Measurements from ENCODE around the gene PLCB3. TPM values are rescaled to one million over a fixed set of nuclear protein-coding genes. Genes with fewer than 3 reads are reported as not detected.

PLCB3 gene
- total and polyA plus RNA-seq, 2 donors (not counting 3 experiments of a cell fraction or from before 2014, with no cell fraction given), result 32.3 to 61.1 TPM

DNA sequence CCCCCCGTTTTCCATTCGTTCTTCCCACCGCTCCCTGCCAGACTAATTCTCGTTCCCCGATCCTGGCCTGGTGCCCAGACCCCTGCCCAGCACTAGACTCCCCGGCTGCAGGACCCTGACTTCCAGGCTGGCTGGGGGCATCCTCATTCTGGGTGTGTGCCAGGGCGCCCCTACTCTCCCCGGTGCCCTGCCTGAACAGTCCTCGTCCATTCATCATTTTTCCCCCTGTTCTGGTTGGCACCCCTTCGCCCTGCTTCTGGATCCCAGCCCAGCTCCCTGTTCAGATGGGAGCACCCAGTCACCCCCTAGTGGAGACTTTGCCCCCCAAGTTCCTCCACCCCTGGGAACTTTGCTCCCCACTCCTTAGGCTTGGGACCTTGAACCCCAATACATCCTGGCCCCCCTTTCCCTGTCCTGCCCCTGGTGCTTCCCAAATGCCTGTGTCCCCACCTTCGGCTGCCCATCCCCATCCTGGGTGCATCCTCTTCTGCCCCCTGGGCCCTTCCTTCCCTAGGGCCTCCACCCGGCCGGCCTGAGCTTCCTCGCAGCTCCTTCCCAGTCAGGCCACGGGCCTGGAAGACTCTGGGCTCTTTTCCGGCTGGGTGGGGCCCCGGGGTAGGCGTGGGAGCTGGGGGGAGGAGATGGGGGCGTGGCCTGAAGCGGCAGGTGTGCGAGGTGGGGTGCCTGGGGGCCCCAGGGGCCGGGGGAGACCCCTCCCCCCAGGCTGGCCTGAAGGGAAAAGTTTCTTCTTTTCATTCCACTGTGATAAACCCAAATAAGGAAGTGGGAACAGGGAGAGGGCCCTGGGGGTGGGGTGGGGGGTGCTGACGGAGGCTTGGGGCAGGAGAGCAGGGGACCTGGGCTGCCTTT is 908 bp downstream of the PLCB3 start:
- Histone ChIP-seq H3K27me3 (ENCODE audit: control insufficient read depth in 2 of 2, insufficient read depth in 2 of 2, low read length in 2 of 2) (no peaks in the 10 kb centered on the region), H3K9me1 (replicated peaks; ENCODE audit: control insufficient read depth, extremely low read depth, insufficient read depth, low read length) (no peaks in the 10 kb centered on the region), H3K4me3 (replicated peaks in 1 of 3; ENCODE audit: insufficient read depth in 1 of 3, low read depth in 1 of 3, low read length in 3 of 3) (peak overlapping the region; percentile 80 to 93 (median 80)), H3K4me1 (ENCODE audit: control insufficient read depth, extremely low read depth, insufficient read depth, low read length) (peaks cover 27% of the 10 kb centered on the region), H3K36me3 (ENCODE audit: control insufficient read depth in 2 of 2, extremely low read depth in 1 of 2, insufficient read depth in 2 of 2, low read length in 2 of 2) (peaks cover 2 to 17% of the 10 kb centered on the region in 2 experiments), H3K79me2 (ENCODE audit: control insufficient read depth, insufficient read depth, low read length) (peaks cover 32% of the 10 kb centered on the region), H3K27ac (ENCODE audit: insufficient read depth, low read depth, low read length) (peak overlapping the region; percentile 49), H2AFZ (ENCODE audit: low read depth, low read length) (peak overlapping the region; percentile 23), H3K9ac (replicated peaks; ENCODE audit: extremely low read depth, insufficient read depth, low read length) (peak overlapping the region; percentile 65), H3K4me2 (ENCODE audit: insufficient read depth, low read length) (peak overlapping the region; percentile 86), H4K20me1 (replicated peaks; ENCODE audit: control insufficient read depth, extremely low read depth, insufficient read depth, low read length) (no peaks in the 10 kb centered on the region), H3K9me3 (replicated peaks; ENCODE audit: control insufficient read depth, insufficient read depth, low read length) (no peaks in the 10 kb centered on the region)
- POLR2A ChIA-PET, result no interaction called here
- intact Hi-C loops (cut with micrococcal nuclease), result no loop called here
- FAIRE-seq (no peak), DNase-seq (ENCODE audit: low read depth, low spot score) (no peak)
- CTCF ChIA-PET, result interaction anchor here (0.7 to 4.7 kb wide), 10 partner anchors 8 to 103 kb away, joined by 3 to 60 read pairs (median 8); partner anchors contain the start of genes CATSPERZ, FERMT3, PRDX5 and STIP1
- no TSS peak for BruUV-seq (replicated peaks)
- TF ChIP-seq, protein P1, sequence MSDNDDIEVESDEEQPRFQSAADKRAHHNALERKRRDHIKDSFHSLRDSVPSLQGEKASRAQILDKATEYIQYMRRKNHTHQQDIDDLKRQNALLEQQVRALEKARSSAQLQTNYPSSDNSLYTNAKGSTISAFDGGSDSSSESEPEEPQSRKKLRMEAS (IDR thresholded peaks at IDR 0.05; ENCODE audit: insufficient read depth, insufficient read length), result no peak
- TF ChIP-seq POLR2AphosphoS5 (IDR thresholded peaks at IDR 0.05; ENCODE audit: insufficient read depth, low read depth, low read length) (peak; percentile 46), POLR2A (IDR thresholded peaks at IDR 0.05; ENCODE audit: low read depth, low read length) (peak; percentile 38), FOS (IDR thresholded peaks at IDR 0.05; ENCODE audit: borderline replicate concordance, insufficient read depth, low read length) (no peak), EZH2 (IDR thresholded peaks at IDR 0.05; ENCODE audit: borderline replicate concordance, low read depth, low read length, severe bottlenecking) (no peak), MYC (IDR thresholded peaks at IDR 0.05; ENCODE audit: low read depth, low read length) (no peak), GATA2 (IDR thresholded peaks at IDR 0.05; ENCODE audit: insufficient read depth, insufficient read length, low read depth, low read length) (no peak), JUN (IDR thresholded peaks at IDR 0.05; ENCODE audit: borderline replicate concordance, insufficient read depth, insufficient read length, low read depth) (no peak)
- TF ChIP-seq, protein P2, sequence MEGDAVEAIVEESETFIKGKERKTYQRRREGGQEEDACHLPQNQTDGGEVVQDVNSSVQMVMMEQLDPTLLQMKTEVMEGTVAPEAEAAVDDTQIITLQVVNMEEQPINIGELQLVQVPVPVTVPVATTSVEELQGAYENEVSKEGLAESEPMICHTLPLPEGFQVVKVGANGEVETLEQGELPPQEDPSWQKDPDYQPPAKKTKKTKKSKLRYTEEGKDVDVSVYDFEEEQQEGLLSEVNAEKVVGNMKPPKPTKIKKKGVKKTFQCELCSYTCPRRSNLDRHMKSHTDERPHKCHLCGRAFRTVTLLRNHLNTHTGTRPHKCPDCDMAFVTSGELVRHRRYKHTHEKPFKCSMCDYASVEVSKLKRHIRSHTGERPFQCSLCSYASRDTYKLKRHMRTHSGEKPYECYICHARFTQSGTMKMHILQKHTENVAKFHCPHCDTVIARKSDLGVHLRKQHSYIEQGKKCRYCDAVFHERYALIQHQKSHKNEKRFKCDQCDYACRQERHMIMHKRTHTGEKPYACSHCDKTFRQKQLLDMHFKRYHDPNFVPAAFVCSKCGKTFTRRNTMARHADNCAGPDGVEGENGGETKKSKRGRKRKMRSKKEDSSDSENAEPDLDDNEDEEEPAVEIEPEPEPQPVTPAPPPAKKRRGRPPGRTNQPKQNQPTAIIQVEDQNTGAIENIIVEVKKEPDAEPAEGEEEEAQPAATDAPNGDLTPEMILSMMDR (IDR thresholded peaks at IDR 0.05; ENCODE audit: extremely low read depth in 1 of 2, insufficient read depth in 1 of 2, low read depth in 1 of 2, low read length in 2 of 2), result peak in 1 of 2 donors; percentile 31
- dilution Hi-C loops (cut with MboI; ENCODE audit: extremely low pct_ligation_motif_present, low sequenced_read_pairs), result no loop called here

Data from endothelial cell of umbilical vein (primary cell).